Coronary artery (tissue), 2 donors: Measurements from ENCODE around the gene ZBTB12.

Experiments
- DNase-seq: peaks from one replicate; pipeline ENCODE4 v3.0.0-alpha.2; 2017; ENCODE audit warnings: low spot score
- H3K27ac ChIP-seq, 2 donors: fragments of 200-600 bp; sonication (generic); one replicate each; pipeline ENCODE4 v1.5.1; 2016 to 2019
- H3K4me3 ChIP-seq: fragments of 200-600 bp; sonication (generic); 2 replicates; pipeline ENCODE4 v1.5.1; 2016; ENCODE audit warnings: mild to moderate bottlenecking, moderate library complexity
- CTCF ChIP-seq: fragments of 200-600 bp; sonication (generic); IDR thresholded peaks from one replicate; pipeline ENCODE4 v1.5.1; 2019; ENCODE audit warnings: antibody characterized with exemption

The ZBTB12 gene

GRCh38 chr6:31884528-31885035 is 17.3 kb downstream of the ZBTB12 start:
- Histone ChIP-seq H3K27ac (no peak overlapping the region), H3K4me3 (no peak overlapping the region)
- no peak for TF ChIP-seq CTCF
- DNase-seq: no peak

DNA sequence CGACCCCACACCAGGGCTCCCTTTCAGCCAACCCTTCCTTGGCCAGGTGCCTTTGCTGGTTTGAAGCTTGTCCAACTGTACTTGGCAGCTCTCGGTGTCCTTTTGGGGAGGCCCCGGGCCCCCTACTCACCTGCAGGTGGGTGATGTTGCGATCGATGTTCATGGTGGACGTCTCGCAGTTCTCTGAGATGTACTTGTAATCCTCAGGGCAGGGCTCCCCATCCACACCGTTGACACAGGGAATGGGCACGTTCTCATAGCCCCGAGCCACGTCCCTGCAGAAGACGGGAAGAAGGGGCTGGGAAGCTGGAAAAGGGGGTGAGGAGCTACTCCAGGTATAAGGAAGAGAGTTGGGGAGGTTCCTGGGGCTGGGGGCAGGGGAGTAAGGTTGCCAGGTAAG is 18.2 kb downstream of the ZBTB12 start:
- Histone ChIP-seq H3K27ac (no peak overlapping the region), H3K4me3 (no peak overlapping the region)
- DNase-seq: no peak
- TF ChIP-seq CTCF: no peak

DNA sequence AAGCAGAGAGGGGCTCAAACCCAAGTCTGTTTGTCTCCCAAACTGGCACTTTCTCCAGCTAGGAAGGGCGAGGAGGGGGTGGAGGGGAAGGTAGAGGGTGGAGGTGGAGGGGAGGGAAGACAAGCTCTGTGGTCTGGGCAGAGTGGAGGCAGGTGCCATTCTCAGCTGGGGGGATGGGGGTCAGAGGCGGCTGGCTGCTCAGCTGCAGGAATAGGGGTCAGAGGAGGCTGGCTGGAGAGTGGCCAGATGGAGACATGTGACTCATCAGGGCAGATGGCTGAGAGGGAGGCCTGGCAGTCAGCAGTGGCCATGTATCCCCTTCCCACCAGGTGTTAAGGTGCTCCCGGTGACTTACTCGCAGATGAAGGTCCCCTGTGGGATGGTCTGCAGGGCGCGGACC is 19.5 kb downstream of the ZBTB12 start:
- no peak overlapping the region for H3K4me3 ChIP-seq
- no peak overlapping the region for H3K27ac ChIP-seq
- DNase-seq: no peak
- no peak for TF ChIP-seq CTCF

DNA sequence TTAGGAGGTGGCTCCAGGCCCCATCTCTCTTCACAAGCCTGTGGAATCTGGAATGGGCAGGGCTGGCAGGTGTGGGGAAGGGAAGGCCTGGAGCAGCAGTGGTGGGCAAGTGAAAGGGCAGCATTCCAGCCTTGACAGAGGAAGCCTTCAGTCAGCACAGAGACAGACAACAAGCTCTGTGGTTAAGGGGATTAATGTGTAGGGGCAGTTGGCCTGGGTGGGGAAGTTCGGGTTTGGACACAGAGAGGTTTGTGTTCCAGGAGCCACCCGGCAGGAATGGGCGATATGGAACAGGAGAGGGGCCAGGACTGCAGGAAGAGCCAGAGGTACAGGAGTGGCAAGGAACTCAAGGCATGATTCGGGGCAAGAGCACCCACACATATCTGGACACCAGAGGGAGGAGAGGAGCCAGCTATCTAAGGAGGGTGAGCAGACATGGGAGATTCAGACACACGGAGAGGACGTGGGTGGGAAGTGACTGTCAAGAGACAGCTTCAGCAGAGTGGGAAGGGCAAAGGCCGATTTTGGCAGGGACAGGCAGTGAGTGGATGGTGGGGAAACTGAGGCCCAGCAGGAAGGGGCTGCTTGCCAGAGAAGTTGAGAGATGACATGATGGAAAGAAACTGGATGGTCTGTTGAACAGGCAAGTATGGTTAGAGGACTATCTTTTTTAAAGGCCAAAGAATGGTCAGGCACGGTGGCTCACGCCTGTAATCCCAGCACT is 20.6 kb downstream of the ZBTB12 start:
- no peak for DNase-seq
- TF ChIP-seq CTCF: no peak
- no peak overlapping the region for H3K4me3 ChIP-seq
- no peak overlapping the region for H3K27ac ChIP-seq

DNA sequence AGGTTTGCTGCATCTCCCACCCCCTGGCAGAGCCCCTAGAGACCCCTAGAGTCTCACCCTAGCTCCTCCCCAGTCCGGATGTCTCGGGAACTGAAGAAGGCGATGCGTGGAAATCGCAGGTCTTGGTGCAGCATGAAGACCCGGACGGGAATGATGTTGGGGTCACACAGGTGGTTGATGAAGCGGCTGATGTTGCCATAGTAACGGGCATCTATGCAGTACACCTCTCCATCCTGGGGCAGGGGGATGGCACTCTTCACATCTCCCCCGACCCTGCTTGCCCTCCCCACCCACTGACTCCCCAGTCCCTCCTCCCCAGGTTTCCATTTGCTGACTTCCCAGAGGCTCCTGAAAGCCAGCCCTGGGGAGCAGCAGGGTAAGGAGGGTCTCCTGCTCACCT is 21.3 kb downstream of the ZBTB12 start:
- TF ChIP-seq CTCF: no peak

DNA sequence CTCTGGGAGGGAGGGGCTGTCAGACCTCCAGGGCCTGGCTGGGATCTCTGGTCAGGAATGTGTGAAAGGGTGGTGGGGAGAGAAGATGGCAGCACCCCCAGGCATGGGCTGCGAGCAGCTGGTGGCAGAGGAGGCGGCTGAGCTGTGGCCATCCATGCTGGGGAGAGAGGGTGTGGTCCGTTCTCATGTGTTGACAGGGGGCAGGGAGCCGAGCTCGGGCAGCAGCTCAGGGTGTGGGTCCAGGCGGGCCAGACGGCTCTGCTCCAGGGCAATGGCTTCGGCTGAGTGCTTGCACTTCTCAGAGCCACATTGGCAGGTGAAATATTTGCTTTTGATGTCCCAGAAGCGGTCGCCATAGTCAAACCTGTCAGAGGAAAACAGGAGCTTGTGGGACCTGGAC is 22.0 kb downstream of the ZBTB12 start:
- no peak overlapping the region for H3K27ac ChIP-seq
- no peak overlapping the region for H3K4me3 ChIP-seq
- no peak for TF ChIP-seq CTCF
- no peak for DNase-seq

More for the DNA sequence above, 21.3 kb downstream of the ZBTB12 start:
- Histone ChIP-seq H3K4me3 (no peak overlapping the region), H3K27ac (no peak overlapping the region)
- DNase-seq: no peak

DNA sequence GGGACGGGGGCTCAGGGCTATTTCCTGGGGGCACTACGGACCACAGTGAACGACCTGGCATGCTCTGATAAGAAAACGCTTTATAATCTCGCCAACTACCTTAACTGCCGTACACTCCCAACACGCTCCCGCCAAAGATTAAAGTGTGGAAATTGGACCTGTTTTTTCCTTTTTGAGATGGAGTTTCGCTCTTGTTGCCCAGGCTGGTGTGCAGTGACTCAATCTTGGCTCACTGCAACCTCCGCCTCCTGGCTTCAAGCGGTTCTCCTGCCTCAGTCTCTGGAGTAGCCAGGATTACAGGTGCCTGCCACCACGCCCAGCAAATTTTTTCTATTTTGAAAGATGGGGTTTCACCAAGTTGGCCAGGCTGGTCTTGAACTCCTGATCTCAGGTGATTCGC is 22.7 kb downstream of the ZBTB12 start:
- Histone ChIP-seq H3K4me3 (no peak overlapping the region), H3K27ac (no peak overlapping the region)
- no peak for DNase-seq
- no peak for TF ChIP-seq CTCF
